HEK293T (cell line): ENCODE results near the gene CBLN3.

ENCODE experiments used
- ARNT ChIP-seq: fragments of 450-650 bp; IDR thresholded peaks from 2 replicates; pipeline ENCODE4 v1.6.1; 2017; ENCODE audit warnings: mild to moderate bottlenecking
- BHLHE40 ChIP-seq: fragments of 450-650 bp; IDR thresholded peaks from 2 replicates; pipeline ENCODE4 v1.6.1; 2016; ENCODE audit warnings: mild to moderate bottlenecking, moderate library complexity, borderline replicate concordance
- CTBP1 ChIP-seq: fragments of 450-650 bp; IDR thresholded peaks from 2 replicates; pipeline ENCODE4 v1.6.1; 2016; ENCODE audit warnings: borderline replicate concordance
- ELF4 ChIP-seq: fragments of 450-650 bp; IDR thresholded peaks from 2 replicates; pipeline ENCODE4 v1.6.1; 2017; ENCODE audit warnings: antibody characterized with exemption
- FOXA1 ChIP-seq: fragments of 450-650 bp; IDR thresholded peaks from 2 replicates; pipeline ENCODE4 v1.6.1; 2016; ENCODE audit warnings: mild to moderate bottlenecking
- FOXM1 ChIP-seq: fragments of 450-650 bp; IDR thresholded peaks from 2 replicates; pipeline ENCODE4 v1.6.1; 2017; ENCODE audit warnings: mild to moderate bottlenecking, borderline replicate concordance
- L3MBTL2 ChIP-seq: fragments of 450-650 bp; conservative IDR thresholded peaks from 2 replicates; pipeline ENCODE4 v1.6.1; 2016; ENCODE audit warnings: mild to moderate bottlenecking
- NFRKB ChIP-seq: fragments of 450-650 bp; IDR thresholded peaks from 2 replicates; pipeline ENCODE4 v1.6.1; 2016; ENCODE audit warnings: mild to moderate bottlenecking, moderate library complexity
- SP1 ChIP-seq: fragments of 450-650 bp; IDR thresholded peaks from 2 replicates; pipeline ENCODE4 v1.6.1; 2017
- SUZ12 ChIP-seq: fragments of 450-650 bp; IDR thresholded peaks from 2 replicates; pipeline ENCODE4 v1.6.1; 2016; ENCODE audit warnings: mild to moderate bottlenecking
- ZNF384 ChIP-seq: fragments of 450-650 bp; IDR thresholded peaks from 2 replicates; pipeline ENCODE4 v1.6.1; 2016
- TF ChIP-seq, protein P1 (sequence below): fragments of 450-650 bp; IDR thresholded peaks from 2 replicates; pipeline ENCODE4 v1.6.1; 2016

GRCh38 chr14:24439257-24439656 is 9.8 kb upstream of the CBLN3 start:
- TF ChIP-seq L3MBTL2, result no peak
- TF ChIP-seq ARNT, result no peak
- no peak for TF ChIP-seq ZNF384
- TF ChIP-seq FOXM1, result no peak
- TF ChIP-seq BHLHE40, result no peak
- no peak for TF ChIP-seq SP1
- TF ChIP-seq FOXA1, result no peak
- TF ChIP-seq, protein P1, sequence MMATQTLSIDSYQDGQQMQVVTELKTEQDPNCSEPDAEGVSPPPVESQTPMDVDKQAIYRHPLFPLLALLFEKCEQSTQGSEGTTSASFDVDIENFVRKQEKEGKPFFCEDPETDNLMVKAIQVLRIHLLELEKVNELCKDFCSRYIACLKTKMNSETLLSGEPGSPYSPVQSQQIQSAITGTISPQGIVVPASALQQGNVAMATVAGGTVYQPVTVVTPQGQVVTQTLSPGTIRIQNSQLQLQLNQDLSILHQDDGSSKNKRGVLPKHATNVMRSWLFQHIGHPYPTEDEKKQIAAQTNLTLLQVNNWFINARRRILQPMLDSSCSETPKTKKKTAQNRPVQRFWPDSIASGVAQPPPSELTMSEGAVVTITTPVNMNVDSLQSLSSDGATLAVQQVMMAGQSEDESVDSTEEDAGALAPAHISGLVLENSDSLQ, result no peak
- no peak for TF ChIP-seq NFRKB
- no peak for TF ChIP-seq CTBP1
- TF ChIP-seq SUZ12, result no peak
- no peak for TF ChIP-seq ELF4
